Measurements from ENCODE around the gene HELQ. TPM values are rescaled to one million over a fixed set of nuclear protein-coding genes. Genes with fewer than 3 reads are reported as not detected.

HELQ gene
- total and polyA plus RNA-seq, 9 of the 15 experiments (the other 6 are each of a cell fraction or from before 2014, with no cell fraction given) = 3.5 to 15.2 (median 11.9) TPM

DNA sequence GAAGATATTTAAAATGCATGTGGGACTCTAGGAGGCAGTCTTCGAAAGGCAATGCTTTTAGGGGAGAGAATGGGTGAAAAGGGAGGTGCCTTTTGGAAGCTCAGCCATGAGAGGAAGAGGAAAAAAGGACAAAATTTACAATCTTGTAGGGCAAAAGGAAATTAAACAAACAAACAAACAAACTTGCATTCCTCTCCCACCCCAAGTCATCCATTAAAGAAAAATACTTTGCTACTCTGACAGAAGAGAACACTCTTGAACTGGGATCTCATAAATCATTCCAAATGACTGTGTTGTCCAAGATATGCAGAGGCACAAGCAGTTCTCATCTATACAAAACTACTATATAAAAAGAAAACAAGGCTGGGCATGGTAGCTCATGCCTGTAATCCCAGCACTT, 46.7 kb downstream of the HELQ start:
- H3K4me1 ChIP-seq (replicated peaks in 1 of 2; ENCODE audit: control insufficient read depth in 2 of 2, insufficient read depth in 2 of 2, low read length in 2 of 2) = no peaks in the 10 kb centered on the region
- 100% methylated on average over 1 of the region's 1 CpG for WGBS (ENCODE audit: insufficient coverage, low coverage, missing lambda C conversion rate)
- no peak overlapping the region for H3K9ac ChIP-seq (ENCODE audit: insufficient read depth in 1 of 2, low read depth in 2 of 2, low read length in 2 of 2)
- H3K27me3 ChIP-seq (ENCODE audit: control insufficient read depth in 2 of 2, insufficient read depth in 2 of 2, low read length in 2 of 2) = no peaks in the 10 kb centered on the region
- intact Hi-C loops (cut with micrococcal nuclease) = no loop called here
- no peaks in the 10 kb centered on the region for H3K9me3 ChIP-seq (replicated peaks; ENCODE audit: control insufficient read depth, insufficient read depth, low read depth, low read length)
- no peaks in the 10 kb centered on the region for H3K79me2 ChIP-seq (ENCODE audit: control insufficient read depth, insufficient read depth, low read length)
- no peaks in the 10 kb centered on the region for H3K9me1 ChIP-seq (ENCODE audit: control insufficient read depth, insufficient read depth, low read length)
- ChIA-PET CTCF (ENCODE audit: low intra/inter-chr PET ratio) (no interaction called here), POLR2A (interaction anchor here (0.8 kb wide), 1 partner anchor 9 kb away, joined by 3 read pairs; no protein-coding TSS in a partner anchor)
- peaks cover 17% of the 10 kb centered on the region; the same call in 1 of the 3 replicates for H3K36me3 ChIP-seq (ENCODE audit: control insufficient read depth, insufficient read depth, low read length)
- no peak for FAIRE-seq
- DNase-seq (ENCODE audit: extremely low read depth in 1 of 4, low spot score in 3 of 4) = no peak
- no peak overlapping the region for H3K4me2 ChIP-seq (ENCODE audit: insufficient read depth, low read length)
- H2AFZ ChIP-seq (ENCODE audit: low read depth, low read length) = no peak overlapping the region
- in situ Hi-C loops (cut with MboI) = no loop called here
- H3K4me3 ChIP-seq = no peak overlapping the region
- no TSS peak for BruUV-seq (replicated peaks)
- H3K27ac ChIP-seq (ENCODE audit: extremely low read depth, low read depth, low read length) = no peak overlapping the region
- no peaks in the 10 kb centered on the region for H4K20me1 ChIP-seq (replicated peaks; ENCODE audit: control insufficient read depth, insufficient read depth, low read length)
- ATAC-seq = no peak
- TF ChIP-seq DIDO1 (tag; IDR thresholded peaks at IDR 0.05; ENCODE audit: low read depth) = no peak
- TF ChIP-seq HNRNPL (IDR thresholded peaks at IDR 0.05; ENCODE audit: low read depth, low read length) = no peak
- TF ChIP-seq ZNF75A (CRISPR knock-in tag; IDR thresholded peaks at IDR 0.05) = no peak
- TF ChIP-seq HOMEZ (CRISPR knock-in tag; IDR thresholded peaks at IDR 0.05) = no peak
- no peak for TF ChIP-seq ZBTB34 (CRISPR knock-in tag; IDR thresholded peaks at IDR 0.05)
- peak; percentile 79 for TF ChIP-seq MEIS2 (IDR thresholded peaks at IDR 0.05; ENCODE audit: partially characterized antibody)
- no peak for TF ChIP-seq ZNF217 (CRISPR knock-in tag; IDR thresholded peaks at IDR 0.05)
- no peak for TF ChIP-seq ZNF274 (IDR thresholded peaks at IDR 0.05; ENCODE audit: borderline replicate concordance, low read depth, low read length)
- TF ChIP-seq ERF (CRISPR knock-in tag; IDR thresholded peaks at IDR 0.05) = no peak
- TF ChIP-seq BDP1 (IDR thresholded peaks at IDR 0.05; ENCODE audit: insufficient read depth, insufficient read length) = no peak
- TF ChIP-seq ZNF707 (CRISPR knock-in tag; conservative IDR thresholded peaks at IDR 0.05) = no peak
- no peak for TF ChIP-seq SNRNP70 (optimal IDR thresholded peaks at IDR 0.05; ENCODE audit: low read depth, low read length)
- no peak for TF ChIP-seq MTA3 (IDR thresholded peaks at IDR 0.05; ENCODE audit: borderline replicate concordance)
- TF ChIP-seq, protein P1, sequence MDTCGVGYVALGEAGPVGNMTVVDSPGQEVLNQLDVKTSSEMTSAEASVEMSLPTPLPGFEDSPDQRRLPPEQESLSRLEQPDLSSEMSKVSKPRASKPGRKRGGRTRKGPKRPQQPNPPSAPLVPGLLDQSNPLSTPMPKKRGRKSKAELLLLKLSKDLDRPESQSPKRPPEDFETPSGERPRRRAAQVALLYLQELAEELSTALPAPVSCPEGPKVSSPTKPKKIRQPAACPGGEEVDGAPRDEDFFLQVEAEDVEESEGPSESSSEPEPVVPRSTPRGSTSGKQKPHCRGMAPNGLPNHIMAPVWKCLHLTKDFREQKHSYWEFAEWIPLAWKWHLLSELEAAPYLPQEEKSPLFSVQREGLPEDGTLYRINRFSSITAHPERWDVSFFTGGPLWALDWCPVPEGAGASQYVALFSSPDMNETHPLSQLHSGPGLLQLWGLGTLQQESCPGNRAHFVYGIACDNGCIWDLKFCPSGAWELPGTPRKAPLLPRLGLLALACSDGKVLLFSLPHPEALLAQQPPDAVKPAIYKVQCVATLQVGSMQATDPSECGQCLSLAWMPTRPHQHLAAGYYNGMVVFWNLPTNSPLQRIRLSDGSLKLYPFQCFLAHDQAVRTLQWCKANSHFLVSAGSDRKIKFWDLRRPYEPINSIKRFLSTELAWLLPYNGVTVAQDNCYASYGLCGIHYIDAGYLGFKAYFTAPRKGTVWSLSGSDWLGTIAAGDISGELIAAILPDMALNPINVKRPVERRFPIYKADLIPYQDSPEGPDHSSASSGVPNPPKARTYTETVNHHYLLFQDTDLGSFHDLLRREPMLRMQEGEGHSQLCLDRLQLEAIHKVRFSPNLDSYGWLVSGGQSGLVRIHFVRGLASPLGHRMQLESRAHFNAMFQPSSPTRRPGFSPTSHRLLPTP (IDR thresholded peaks at IDR 0.05; ENCODE audit: borderline replicate concordance, extremely low read depth, insufficient read length) = no peak
- TF ChIP-seq, protein P2, sequence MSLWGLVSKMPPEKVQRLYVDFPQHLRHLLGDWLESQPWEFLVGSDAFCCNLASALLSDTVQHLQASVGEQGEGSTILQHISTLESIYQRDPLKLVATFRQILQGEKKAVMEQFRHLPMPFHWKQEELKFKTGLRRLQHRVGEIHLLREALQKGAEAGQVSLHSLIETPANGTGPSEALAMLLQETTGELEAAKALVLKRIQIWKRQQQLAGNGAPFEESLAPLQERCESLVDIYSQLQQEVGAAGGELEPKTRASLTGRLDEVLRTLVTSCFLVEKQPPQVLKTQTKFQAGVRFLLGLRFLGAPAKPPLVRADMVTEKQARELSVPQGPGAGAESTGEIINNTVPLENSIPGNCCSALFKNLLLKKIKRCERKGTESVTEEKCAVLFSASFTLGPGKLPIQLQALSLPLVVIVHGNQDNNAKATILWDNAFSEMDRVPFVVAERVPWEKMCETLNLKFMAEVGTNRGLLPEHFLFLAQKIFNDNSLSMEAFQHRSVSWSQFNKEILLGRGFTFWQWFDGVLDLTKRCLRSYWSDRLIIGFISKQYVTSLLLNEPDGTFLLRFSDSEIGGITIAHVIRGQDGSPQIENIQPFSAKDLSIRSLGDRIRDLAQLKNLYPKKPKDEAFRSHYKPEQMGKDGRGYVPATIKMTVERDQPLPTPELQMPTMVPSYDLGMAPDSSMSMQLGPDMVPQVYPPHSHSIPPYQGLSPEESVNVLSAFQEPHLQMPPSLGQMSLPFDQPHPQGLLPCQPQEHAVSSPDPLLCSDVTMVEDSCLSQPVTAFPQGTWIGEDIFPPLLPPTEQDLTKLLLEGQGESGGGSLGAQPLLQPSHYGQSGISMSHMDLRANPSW (CRISPR knock-in tag; IDR thresholded peaks at IDR 0.05) = no peak

All from K562 (cell line).